ENCODE results near the gene NEK10.

DNA sequence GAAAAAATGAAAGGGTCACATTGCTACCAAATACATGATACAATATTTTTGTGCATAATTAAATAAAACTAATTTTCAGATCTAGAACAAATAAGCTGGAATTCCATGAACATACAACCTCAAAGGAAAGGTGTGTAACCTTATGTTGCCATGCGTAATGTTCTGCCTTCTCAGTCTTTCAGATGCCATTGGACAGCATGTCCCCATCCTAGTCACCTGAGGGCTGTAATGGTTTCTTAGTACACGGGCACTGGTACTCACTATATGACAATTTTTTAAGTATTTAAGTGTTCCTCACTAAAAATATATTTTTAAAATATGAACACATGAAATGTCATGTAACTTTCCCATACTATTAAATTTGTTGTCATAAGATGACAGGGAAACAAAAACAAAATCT, 24.1 kb downstream of the NEK10 start:
- TF ChIP-seq, protein P1, sequence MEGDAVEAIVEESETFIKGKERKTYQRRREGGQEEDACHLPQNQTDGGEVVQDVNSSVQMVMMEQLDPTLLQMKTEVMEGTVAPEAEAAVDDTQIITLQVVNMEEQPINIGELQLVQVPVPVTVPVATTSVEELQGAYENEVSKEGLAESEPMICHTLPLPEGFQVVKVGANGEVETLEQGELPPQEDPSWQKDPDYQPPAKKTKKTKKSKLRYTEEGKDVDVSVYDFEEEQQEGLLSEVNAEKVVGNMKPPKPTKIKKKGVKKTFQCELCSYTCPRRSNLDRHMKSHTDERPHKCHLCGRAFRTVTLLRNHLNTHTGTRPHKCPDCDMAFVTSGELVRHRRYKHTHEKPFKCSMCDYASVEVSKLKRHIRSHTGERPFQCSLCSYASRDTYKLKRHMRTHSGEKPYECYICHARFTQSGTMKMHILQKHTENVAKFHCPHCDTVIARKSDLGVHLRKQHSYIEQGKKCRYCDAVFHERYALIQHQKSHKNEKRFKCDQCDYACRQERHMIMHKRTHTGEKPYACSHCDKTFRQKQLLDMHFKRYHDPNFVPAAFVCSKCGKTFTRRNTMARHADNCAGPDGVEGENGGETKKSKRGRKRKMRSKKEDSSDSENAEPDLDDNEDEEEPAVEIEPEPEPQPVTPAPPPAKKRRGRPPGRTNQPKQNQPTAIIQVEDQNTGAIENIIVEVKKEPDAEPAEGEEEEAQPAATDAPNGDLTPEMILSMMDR (IDR thresholded peaks at IDR 0.05) = no peak
- no peak for TF ChIP-seq POLR2A (IDR thresholded peaks at IDR 0.05)

Measured in ovary (tissue), 3 donors.